ENCODE results near the gene ADAM22. TPM values are rescaled to one million over a fixed set of nuclear protein-coding genes. Genes with fewer than 3 reads are reported as not detected.

Gene ADAM22
- total and polyA plus RNA-seq, 10 of the 15 experiments (the other 5 are each of a cell fraction or from before 2014, with no cell fraction given), result 1.4 to 24.5 (median 7.6) TPM

DNA sequence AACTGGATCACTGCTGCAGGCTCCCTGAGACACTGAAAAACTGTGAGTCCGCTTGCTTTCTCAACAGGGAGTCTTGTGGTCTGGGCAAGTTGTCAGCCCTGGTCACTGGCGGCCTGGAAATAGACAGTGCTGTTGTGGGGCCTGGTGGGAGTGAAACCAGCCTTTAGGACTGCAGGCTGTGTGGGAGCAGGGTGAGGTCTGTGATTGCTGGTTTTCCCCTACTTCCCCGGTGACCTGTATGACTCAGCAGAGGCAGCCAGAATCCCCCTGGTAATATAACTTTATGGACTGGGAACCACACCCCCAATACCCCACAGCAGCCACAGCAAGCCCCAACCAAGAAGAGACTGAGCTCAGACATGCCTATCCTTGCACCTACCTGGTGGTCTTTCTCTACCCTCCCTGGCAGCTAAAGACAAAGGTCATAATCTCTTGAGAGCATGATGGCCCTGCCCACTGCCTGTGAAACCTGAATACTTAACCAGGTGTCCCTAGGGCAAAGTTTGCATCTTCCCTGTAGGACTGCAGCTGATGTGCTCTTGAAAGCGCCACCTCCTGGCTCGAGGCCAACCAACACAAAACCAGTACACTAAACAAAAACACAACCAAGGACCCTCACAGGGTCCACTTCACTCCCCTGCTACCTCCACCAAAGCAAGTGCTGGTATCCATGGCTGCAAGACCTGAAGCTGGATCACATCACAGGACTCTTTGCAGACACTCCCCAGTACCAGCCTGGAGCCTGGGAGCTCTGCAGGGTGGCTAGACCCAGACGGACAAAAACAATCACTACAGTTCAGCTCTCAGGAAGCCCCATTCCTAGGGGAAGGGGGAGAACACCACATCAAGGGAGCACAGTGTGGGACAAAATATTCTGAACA lies 7.2 kb upstream of the ADAM22 start (continued):
- TF ChIP-seq SKIL (IDR thresholded peaks at IDR 0.05; ENCODE audit: low read depth, poor library complexity, severe bottlenecking) (peak; percentile 95), NBN (IDR thresholded peaks at IDR 0.05) (peak; percentile 94), SREBF1 (IDR thresholded peaks at IDR 0.05; ENCODE audit: low read length) (no peak), SPI1 (IDR thresholded peaks at IDR 0.05; ENCODE audit: borderline replicate concordance, insufficient read depth, low read depth, low read length) (no peak), RUNX3 (IDR thresholded peaks at IDR 0.05; ENCODE audit: low read length) (peak; percentile 91), IKZF2 (IDR thresholded peaks at IDR 0.05) (peak; percentile 96), POLR2AphosphoS2 (IDR thresholded peaks at IDR 0.05; ENCODE audit: low read depth, low read length) (peak; percentile 43; the same call in 1 of the 2 replicates), ZNF24 (IDR thresholded peaks at IDR 0.05) (peak; percentile 43), ZBTB4 (CRISPR knock-in tag; IDR thresholded peaks at IDR 0.05) (no peak), EZH2 (IDR thresholded peaks at IDR 0.05; ENCODE audit: borderline replicate concordance, control insufficient read depth, low read depth, low read length) (no peak), TCF3 (IDR thresholded peaks at IDR 0.05; ENCODE audit: borderline replicate concordance, insufficient read depth, low read depth, low read length) (peak; percentile 41; the same call in 1 of the 2 replicates), BACH1 (IDR thresholded peaks at IDR 0.05; ENCODE audit: borderline replicate concordance) (peak; percentile 90; the same call in 1 of the 2 replicates), POU2F2 (IDR thresholded peaks at IDR 0.05; ENCODE audit: borderline replicate concordance, low read depth, low read length) (peak; percentile 81; the same call in 2 of the 3 replicates), ZNF207 (IDR thresholded peaks at IDR 0.05; ENCODE audit: borderline replicate concordance) (no peak), GABPA (IDR thresholded peaks at IDR 0.05; ENCODE audit: low read depth) (no peak), NR2F1 (conservative IDR thresholded peaks at IDR 0.05) (peak; percentile 96), SRF (IDR thresholded peaks at IDR 0.05; ENCODE audit: low read depth in 2 of 2, low read length in 2 of 2) (no peak), RELA (IDR thresholded peaks at IDR 0.05; ENCODE audit: borderline replicate concordance, partially characterized antibody) (peak; percentile 96), ASH2L (IDR thresholded peaks at IDR 0.05; ENCODE audit: borderline replicate concordance, low read depth) (no peak), MTA2 (IDR thresholded peaks at IDR 0.05; ENCODE audit: low read depth) (peak; percentile 86), SMAD1 (IDR thresholded peaks at IDR 0.05; ENCODE audit: low read depth, partially characterized antibody) (peak; percentile 93)
- TF ChIP-seq, protein P1, sequence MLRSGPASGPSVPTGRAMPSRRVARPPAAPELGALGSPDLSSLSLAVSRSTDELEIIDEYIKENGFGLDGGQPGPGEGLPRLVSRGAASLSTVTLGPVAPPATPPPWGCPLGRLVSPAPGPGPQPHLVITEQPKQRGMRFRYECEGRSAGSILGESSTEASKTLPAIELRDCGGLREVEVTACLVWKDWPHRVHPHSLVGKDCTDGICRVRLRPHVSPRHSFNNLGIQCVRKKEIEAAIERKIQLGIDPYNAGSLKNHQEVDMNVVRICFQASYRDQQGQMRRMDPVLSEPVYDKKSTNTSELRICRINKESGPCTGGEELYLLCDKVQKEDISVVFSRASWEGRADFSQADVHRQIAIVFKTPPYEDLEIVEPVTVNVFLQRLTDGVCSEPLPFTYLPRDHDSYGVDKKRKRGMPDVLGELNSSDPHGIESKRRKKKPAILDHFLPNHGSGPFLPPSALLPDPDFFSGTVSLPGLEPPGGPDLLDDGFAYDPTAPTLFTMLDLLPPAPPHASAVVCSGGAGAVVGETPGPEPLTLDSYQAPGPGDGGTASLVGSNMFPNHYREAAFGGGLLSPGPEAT (IDR thresholded peaks at IDR 0.05; ENCODE audit: low read depth), result peak; percentile 100
- TF ChIP-seq, protein P2, sequence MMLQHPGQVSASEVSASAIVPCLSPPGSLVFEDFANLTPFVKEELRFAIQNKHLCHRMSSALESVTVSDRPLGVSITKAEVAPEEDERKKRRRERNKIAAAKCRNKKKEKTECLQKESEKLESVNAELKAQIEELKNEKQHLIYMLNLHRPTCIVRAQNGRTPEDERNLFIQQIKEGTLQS (IDR thresholded peaks at IDR 0.05; ENCODE audit: borderline replicate concordance, extremely low read depth, low read depth, low read length), result no peak

All from GM12878 (cell line).